ENCODE measurements around the gene NAP1L4. TPM values are rescaled to one million over a fixed set of nuclear protein-coding genes. Genes with fewer than 3 reads are reported as not detected.
A peak's percentile ranks its signal among the peaks of the same experiment; 100 is the strongest.
"Not testable (repeated sequence)": the region's sequence is repeated elsewhere in the genome, so short reads cannot be mapped to it uniquely, and the experiment has no call there.

Gene NAP1L4
- total and polyA plus RNA-seq, 2 experiments from 2014 or later = 68.8 to 121 TPM

GRCh38 chr11:2940147-2940920, 51.8 kb downstream of the NAP1L4 start:
- H3F3A ChIP-seq (ENCODE audit: insufficient read depth) = 0 out of 2 replicates have a peak, but pooled peaks cover 4% of the 10 kb centered on the region
- H3K27me3 ChIP-seq (replicated peaks; ENCODE audit: insufficient read depth) = no peaks in the 10 kb centered on the region
- DNase-seq = peak; percentile 82
- no peaks in the 10 kb centered on the region for H3K79me2 ChIP-seq (ENCODE audit: insufficient read depth)
- 40 to 44% methylated on average over 15 of the region's 16 CpGs for WGBS, 2 experiments (ENCODE audit: low coverage in 1 of 2, low lambda C conversion rate in 2 of 2, missing lambda C conversion rate in 2 of 2)
- H2AFZ ChIP-seq = no peak overlapping the region
- H3K27ac ChIP-seq = peak overlapping the region; percentile 56
- TF ChIP-seq EZH2phosphoT487 (IDR thresholded peaks at IDR 0.05; ENCODE audit: insufficient read depth, low read depth) (no peak), EZH2 (IDR thresholded peaks at IDR 0.05; ENCODE audit: insufficient read depth, poor library complexity, severe bottlenecking) (no peak)
- H4K20me1 ChIP-seq (ENCODE audit: insufficient read depth) = no peaks in the 10 kb centered on the region
- H3K9ac ChIP-seq = peak overlapping the region; percentile 60
- no peaks in the 10 kb centered on the region for H3K9me2 ChIP-seq (ENCODE audit: insufficient read depth)
- in situ Hi-C loops (cut with MboI) = no loop called here
- peaks cover 16% of the 10 kb centered on the region for H3K4me1 ChIP-seq (ENCODE audit: insufficient read depth)
- no peaks in the 10 kb centered on the region for H3K9me3 ChIP-seq (ENCODE audit: low read depth)
- no peaks in the 10 kb centered on the region for H3K36me3 ChIP-seq (ENCODE audit: low read depth)
- no peak overlapping the region for H3K4me3 ChIP-seq
- H3K4me2 ChIP-seq (ENCODE audit: unreplicated experiment) = peak overlapping the region; percentile 4

GRCh38 chr11:2938458-2939418, 53.4 kb downstream of the NAP1L4 start:
- H2AFZ ChIP-seq; H3K4me3 ChIP-seq; H3K36me3 ChIP-seq (ENCODE audit: low read depth); H3K27ac ChIP-seq; H3K79me2 ChIP-seq (ENCODE audit: insufficient read depth); in situ Hi-C loops (cut with MboI); H3K9ac ChIP-seq; H3K9me2 ChIP-seq (ENCODE audit: insufficient read depth); H4K20me1 ChIP-seq (ENCODE audit: insufficient read depth); DNase-seq; H3F3A ChIP-seq (ENCODE audit: insufficient read depth); H3K27me3 ChIP-seq (replicated peaks; ENCODE audit: insufficient read depth); H3K4me2 ChIP-seq (ENCODE audit: unreplicated experiment); H3K9me3 ChIP-seq (ENCODE audit: low read depth): not testable (repeated sequence)
- WGBS, 2 experiments (ENCODE audit: low coverage in 1 of 2, low lambda C conversion rate in 2 of 2, missing lambda C conversion rate in 2 of 2) = 90 to 94% methylated on average over 19 to 20 of the region's 20 CpGs
- H3K4me1 ChIP-seq (ENCODE audit: insufficient read depth) = peaks cover 10% of the 10 kb centered on the region

DNA sequence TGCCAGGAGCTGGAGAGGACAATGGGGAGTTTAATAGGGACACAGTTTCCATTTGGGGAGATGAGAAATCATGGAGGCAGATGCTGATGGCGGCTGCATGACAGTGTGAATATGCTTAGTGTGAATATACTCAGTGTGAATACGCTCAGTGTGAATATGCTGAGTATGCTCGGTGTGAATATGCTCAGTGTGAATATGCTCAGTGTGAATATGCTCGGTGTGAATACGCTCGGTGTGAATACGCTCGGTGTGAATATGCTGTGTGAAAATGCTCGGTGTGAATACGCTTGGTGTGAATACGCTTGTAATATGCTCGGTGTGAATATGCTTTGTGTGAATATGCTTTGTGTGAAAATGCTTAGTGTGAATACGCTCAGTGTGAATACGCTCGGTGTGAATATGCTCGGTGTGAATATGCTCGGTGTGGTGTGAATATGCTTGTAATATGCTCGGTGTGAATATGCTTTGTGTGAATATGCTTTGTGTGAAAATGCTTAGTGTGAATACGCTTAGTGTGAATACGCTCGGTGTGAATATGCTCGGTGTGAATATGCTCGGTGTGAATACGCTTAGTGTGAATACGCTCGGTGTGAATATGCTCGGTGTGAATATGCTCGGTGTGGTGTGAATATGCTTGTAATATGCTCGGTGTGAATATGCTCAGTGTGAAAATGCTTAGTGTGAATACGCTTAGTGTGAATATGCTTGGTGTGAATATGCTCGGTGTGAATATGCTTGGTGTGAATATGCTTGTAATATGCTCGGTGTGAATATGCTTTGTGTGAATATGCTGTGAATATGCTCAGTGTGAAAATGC, 54.3 kb downstream of the NAP1L4 start:
- WGBS, 2 experiments (ENCODE audit: low coverage in 1 of 2, low lambda C conversion rate in 2 of 2, missing lambda C conversion rate in 2 of 2) = 85 to 98% methylated on average over 12 to 18 of the region's 32 CpGs
- H3K9me2 ChIP-seq (ENCODE audit: insufficient read depth); H3K4me2 ChIP-seq (ENCODE audit: unreplicated experiment); H3K4me3 ChIP-seq; H4K20me1 ChIP-seq (ENCODE audit: insufficient read depth); H3K27me3 ChIP-seq (replicated peaks; ENCODE audit: insufficient read depth); H3K9ac ChIP-seq; H3F3A ChIP-seq (ENCODE audit: insufficient read depth); DNase-seq; in situ Hi-C loops (cut with MboI); H2AFZ ChIP-seq; H3K79me2 ChIP-seq (ENCODE audit: insufficient read depth); H3K27ac ChIP-seq; H3K36me3 ChIP-seq (ENCODE audit: low read depth); H3K9me3 ChIP-seq (ENCODE audit: low read depth): not testable (repeated sequence)
- peaks cover 18% of the 10 kb centered on the region for H3K4me1 ChIP-seq (ENCODE audit: insufficient read depth)

GRCh38 chr11:2934611-2935239, 57.4 kb downstream of the NAP1L4 start:
- H3K79me2 ChIP-seq (ENCODE audit: insufficient read depth) = no peaks in the 10 kb centered on the region
- H3K4me2 ChIP-seq (ENCODE audit: unreplicated experiment) = no peak overlapping the region
- H3F3A ChIP-seq (ENCODE audit: insufficient read depth) = peaks cover 8% of the 10 kb centered on the region; the same call in 1 of the 2 replicates
- H3K27ac ChIP-seq = no peak overlapping the region
- H3K9ac ChIP-seq = no peak overlapping the region
- no peak overlapping the region for H3K4me3 ChIP-seq
- H2AFZ ChIP-seq = no peak overlapping the region
- no peak for TF ChIP-seq EZH2phosphoT487 (IDR thresholded peaks at IDR 0.05; ENCODE audit: insufficient read depth, low read depth)
- no peaks in the 10 kb centered on the region for H3K27me3 ChIP-seq (replicated peaks; ENCODE audit: insufficient read depth)
- no peaks in the 10 kb centered on the region for H4K20me1 ChIP-seq (ENCODE audit: insufficient read depth)
- no peak for DNase-seq
- 71 to 78% methylated on average over 12 to 14 of the region's 14 CpGs for WGBS, 2 experiments (ENCODE audit: low coverage in 1 of 2, low lambda C conversion rate in 2 of 2, missing lambda C conversion rate in 2 of 2)
- in situ Hi-C loops (cut with MboI) = no loop called here
- no peaks in the 10 kb centered on the region for H3K9me3 ChIP-seq (ENCODE audit: low read depth)
- H3K4me1 ChIP-seq (ENCODE audit: insufficient read depth) = peaks cover 13% of the 10 kb centered on the region
- H3K36me3 ChIP-seq (ENCODE audit: low read depth) = no peaks in the 10 kb centered on the region
- no peaks in the 10 kb centered on the region for H3K9me2 ChIP-seq (ENCODE audit: insufficient read depth)
